ENCODE measurements around the gene HOXA1.

The HOXA1 gene

DNA sequence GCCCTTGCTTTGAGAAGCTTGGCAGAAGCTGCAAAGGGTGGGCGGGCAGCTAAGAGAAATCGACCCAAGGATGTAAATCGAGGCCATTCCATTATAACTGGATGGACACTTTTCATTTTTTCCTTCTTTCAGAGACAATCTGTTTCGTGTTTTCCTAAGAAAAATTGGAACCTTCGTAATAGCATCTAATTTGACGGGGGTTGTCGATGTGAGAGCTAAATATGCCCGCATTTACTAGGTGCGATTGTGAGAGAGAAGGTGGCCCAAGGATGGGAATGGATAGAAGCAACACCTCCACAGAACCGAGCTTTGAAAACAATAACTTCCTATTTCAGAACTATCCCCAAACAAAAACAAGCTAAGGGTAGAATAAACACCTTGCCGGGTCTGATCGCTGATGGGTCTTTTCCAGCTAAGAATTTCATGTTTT is 35.6 kb upstream of the HOXA1 start:
- no peak for DNase-seq

DNA sequence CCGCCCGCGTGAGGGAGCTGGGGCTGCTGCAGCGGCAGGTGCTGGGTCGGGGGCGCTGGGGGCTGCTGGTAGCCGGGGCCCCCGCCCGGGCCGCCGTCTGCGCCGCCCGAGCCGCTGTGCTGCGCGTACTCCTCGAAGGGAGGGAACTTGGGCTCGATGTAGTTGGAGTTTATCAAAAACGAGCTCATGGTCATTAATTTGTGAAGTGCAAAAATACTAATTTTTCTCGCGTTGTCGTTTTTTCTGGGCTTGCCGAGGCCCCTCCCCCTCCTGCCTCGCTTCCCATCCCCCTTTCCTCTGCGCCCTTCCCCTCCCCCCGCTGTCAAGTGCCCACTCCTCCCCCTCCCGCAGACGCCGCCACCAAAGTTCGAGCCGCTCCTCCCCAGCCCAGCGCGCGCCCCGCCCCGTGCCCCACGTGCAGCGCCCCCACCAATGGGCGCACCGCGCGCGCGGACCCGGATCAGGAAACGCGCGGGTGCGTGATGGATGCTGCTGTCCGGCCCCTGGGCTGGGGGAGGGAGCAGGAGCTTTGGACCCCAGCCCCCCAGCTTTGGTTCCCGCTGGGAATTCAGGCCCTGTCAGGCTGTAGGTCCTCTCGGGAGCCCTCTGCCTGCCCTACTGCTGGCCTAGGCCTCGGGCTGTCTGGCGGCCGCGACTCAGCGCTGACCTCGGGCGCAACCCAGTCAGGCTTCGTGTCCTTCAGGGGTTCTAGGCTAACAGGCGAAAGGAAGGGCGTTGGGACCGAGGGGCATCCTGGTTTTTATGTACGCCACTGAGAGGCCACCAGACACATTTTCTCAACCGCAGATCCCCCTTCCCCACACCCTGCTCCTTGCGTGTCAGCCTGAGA is 35.0 kb upstream of the HOXA1 start, which contains the start of gene HOXA4:
Gene HOXA4 (minus strand): TSS at position 218 of the 850 bp plus-strand sequence. CDS start 24 bp downstream, at position 194.
- peak; percentile 67 to 86 for DNase-seq

DNA sequence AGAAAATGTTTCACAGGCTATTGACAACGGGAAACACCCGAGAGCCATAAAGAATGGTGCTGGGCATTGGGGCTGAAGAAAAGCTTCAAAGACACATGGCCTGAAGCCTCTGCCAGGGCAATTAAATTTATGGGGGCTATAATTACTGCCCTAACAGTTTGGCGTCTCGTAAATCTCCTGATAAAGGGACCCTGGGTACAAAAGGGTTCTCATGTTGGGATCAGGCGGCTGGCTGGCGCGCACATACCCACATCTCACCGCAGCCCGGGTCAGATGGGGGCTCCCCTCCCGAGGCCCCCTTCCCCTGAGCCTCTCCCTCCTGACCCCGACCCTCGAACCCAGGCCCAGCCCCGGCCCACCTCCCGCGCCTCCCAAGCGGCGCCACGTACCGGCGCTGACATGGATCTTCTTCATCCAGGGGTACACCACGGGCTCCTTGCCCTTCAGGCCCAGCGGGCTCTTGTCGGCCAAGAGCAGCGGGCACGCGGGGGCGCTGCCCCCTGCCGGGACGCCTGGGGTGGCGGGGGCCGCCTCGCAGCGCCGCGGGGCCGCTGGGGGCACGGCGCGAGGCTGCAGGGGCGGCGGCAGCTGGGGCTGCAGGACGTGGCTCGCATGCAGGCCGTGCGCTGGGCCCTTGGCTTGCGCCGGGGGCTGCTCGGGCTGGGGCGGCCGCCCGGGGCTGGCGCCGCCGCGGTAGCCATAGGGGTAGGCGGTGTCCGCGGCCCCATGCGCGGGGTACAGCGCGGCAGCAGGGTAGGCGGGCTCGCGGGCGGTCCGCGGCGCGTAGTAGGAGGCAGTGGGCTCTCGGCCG is 34.1 kb upstream of the HOXA1 start:
- DNase-seq: no peak

DNA sequence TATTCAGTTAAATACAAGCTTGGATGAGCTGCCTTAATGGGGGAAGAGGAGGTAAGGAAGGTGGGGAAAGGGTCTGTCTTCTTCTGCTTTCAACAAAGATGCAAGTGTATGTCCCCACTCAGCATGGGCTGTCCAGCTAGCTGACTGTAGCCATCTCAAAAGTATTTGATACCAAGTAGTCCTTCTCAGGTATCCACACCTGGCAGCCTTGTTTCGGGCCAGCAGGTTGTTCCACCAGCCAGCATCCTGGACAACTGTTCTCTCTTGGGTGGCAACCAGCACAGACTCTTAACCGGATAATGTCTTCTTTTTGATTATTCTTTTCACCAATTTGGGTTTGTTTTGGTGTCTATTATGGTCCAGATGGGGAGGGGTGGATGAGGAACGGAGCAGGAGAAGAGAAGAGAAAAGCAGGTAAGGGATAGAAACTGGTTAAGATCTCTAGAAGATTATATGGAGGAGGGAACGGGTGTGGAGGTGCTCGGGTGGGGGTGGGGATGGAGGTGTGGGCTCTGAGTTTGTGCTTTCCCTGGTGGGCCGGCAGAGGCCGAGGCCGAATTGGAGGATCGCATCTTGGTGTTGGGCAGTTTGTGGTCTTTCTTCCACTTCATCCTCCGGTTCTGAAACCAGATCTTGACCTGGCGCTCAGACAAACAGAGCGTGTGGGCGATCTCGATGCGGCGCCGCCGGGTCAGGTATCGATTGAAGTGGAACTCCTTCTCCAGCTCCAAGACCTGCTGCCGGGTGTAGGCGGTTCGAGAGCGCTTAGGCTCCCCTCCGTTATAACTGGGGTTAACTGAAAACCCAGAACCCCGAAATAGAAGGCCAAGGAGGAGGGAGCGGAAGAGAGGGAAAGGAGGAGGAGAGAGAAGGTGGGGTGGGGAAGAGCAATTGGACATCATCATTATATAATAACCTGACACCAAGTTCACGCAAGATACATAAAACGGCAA is 33.3 kb upstream of the HOXA1 start:
- DNase-seq: no peak

DNA sequence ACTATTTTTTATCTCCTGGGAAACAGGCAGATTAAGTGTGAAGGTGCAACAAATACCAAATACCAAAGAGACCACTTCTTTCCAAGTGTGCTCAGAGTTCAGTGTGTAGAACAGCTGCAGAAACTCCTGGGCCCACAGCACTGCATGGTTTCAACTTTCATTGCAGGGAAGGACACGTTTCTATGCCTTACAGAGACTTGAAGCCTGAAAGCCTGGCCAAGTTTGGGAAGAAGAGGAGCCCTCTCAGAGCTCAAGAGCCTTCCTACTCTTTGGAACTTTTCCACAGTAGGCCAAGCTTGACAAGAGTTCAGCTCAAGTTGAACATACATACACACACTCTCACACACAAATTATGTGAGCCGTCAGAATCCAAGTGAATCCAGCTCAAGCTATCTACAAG is 32.2 kb upstream of the HOXA1 start:
- no peak for DNase-seq

DNA sequence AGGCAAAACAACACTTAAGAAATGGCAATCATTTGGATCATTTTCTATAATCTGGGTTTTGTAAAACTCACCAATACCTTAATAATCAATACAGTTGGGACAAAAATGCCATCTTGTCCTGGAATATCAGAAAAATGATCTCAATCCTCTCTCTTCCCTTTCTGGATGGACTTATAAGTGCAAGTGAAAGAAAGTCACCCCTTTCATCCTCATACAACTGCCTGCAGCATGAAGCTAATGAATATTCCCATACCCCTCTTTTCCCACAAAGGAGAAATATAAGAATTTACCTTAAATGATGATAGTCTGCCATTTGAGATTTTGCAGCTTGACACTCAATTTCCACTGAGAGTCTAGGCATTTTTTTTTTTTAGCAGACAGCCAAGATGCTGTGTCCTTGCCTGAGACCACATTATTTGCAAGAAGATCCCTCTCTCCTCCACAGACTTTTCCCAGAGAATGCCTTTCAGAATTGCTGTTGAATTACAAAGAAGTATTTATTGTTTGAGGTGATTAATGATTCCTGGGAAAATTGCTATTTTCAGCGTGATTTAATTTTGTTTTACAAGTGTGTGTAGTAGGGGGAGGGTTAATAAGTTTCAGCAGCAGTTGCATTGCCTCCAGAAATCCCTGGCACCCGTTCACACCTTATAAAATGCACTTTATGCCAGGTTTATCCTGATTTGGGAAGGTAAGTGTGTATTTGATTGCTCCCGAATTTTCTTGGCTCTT is 31.0 kb upstream of the HOXA1 start:
- DNase-seq: no peak

DNA sequence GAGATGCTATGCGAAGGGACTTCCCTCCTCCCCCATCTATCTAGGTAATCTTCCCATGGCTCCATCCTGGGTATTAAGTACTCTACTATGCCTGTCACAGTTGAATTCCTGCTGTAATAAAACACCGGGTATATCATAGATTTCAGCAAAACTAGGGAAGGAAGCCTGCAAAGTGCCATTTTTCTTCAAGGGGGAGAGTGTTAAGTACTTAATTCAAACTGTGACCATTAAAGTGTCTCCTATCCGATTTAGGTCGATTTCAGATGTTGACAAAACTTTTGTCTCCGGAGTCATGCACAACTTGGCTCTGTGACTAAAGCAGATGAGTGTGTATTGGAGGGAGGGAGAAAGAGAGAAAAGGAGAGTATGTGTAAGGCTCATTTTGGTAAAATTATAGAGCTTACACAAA is 30.2 kb upstream of the HOXA1 start:
- DNase-seq: no peak

DNA sequence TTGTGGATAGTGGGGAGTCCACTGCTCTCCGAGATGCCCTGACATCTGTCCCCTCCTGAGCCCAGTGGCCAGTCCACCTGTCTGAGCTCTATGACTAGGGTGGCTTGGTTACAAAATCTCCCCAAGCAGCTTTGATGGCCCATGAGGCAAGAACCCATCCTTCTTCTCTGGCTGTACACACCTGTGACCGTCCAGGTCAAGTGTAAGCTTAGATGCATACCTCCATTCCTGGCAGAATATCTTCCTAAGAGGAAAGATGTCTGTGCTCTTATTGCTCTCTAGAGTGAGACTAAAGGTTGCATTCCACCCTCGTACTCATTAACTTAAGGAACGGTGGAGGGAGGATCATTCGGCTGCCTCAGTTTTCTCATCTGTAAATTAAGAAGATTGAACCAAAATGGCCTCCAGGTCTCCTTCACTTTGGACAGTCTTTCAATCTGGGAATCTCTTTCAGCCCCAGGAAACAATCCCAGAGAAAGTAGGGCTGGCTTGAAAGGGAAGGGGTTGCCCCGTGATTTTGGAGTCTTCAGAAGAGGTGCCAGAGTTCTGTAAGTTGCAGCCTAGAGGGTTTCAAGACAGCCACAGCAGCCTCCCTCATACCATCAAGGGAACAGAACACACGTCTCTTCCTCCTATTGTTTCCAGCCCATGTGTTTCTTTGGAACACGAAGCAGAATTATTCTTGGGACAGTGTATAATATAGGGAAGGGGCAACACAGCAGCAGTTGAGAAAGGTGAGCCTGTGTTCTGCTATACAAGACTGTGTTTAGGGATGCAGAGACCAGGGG is 29.3 kb upstream of the HOXA1 start:
- DNase-seq: no peak

DNA sequence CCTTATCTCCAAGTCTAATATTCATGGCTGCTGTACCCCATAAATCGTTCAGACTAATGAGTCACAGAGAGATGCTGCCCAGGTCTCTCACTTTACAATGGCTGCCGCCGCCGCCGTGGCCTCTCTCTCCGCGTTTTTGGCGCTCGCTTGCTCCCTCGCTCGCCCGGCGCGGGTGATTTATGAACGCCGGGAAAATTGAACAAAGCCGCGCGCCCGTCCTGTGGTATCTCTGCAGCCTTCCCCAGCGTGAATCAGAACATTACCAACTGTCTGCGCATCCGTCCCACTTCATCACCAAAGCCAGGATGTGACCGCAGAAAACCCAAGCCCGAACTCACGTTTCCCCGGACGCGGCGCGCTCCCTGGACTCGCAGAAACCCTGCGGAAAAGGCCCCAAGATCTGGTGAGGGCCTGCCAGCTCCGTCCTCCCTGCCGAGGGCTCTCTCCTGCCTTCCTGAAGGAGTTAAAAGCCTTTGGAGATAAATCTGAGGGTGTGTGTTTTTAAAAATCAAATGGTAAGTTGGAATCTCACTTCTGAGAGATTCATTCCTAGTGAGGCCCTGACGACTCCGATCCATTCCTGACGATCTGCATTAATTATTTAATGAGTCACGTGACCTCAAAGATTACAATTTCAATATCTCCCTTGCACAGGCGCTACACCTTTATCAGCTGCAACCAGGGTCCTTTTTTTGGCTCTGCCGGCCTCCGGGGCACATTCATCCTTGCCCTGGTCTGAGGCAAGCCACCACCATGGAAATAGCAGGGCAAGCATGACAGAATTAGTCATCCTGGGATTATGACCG is 28.5 kb upstream of the HOXA1 start:
- no peak for DNase-seq

DNA sequence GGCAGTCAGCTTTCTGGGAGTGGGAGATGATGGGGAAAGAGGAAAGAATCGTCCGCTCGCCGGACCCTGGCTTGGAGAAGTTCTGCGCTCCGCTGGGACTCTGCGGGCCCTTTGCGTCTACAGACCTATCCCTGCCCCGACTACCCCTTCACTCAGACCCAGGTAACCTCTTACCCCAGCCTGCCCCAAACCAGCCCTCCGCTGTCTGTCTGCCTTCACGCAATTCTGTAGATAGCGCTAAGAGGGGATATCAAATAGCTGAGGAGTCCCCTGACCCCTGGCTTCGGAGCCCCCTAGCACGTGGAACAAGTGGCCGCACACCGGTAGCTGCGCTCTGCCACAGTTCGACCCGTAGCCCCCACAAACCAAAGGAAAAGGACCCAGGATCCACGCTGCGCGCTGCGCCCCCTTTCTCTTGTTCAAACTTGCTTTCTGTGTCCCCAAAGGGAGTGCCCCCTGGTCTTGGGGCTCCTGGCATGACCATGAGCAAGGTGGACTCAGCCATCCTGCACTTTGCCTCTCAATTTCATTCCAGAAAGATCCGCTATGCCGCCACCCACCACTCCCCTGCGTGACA is 27.8 kb upstream of the HOXA1 start:
- DNase-seq: no peak

DNA sequence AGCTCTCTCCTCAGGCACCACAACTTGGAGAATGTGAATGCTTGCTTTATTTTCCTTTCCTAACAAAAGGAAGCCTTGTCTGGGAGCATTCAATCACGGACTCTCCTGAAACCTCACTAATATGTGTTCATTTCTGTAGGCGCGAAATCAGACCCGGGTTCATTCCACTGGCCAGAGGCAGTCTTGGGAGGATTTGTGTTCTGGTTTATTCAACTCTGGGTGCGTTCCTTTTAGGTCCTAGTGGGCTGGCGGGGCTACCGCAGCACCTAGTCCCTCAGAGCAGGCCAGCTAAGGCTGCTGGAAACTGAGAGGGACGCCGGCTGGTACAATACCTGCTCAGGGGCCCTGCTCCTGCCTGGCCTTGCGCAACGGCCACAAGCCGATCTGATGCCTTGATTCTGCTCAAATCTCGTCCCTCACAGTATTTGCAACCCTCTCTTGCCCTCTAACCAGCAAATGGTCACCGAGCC is 27.2 kb upstream of the HOXA1 start:
- no peak for DNase-seq

DNA sequence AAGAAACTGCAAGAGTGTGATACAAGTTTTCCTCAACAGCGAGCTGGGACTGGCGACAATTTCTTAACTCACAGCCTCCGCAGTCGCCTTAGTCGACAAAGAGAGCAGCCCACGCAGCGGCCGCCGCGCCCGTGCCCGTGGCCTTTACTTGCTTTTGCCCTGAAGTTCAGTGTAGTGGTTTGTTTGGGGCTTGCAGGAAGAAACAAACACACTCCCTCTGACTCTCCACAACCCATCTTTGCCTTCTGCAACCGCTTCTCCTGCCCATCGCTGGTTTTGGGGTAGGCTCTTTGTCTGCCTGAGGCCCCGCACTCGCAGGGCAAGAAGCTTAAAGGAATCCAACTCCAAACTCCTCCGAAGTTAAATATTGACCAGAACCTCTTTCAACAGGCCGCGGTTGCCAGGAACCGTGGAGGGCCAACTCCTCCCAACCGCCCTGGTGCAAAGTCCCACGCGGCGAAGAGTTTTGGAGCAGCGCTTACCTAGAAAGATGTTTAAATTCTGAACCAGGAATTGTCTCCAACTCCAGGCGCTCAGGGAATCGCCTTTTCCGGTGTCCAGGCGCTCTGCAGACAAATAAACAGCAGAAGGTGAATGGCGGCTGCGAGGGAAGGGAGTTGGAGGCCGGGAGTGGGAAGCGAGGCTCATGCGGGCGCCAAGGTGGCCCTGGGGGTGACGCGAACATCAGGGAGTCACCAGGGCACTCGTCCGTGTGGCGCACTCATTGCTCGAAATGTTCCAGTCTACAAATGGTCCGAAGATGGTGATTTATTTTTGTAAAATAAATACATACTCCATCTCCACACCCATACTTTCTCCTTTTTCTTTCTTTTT is 26.5 kb upstream of the HOXA1 start:
- no peak for DNase-seq

DNA sequence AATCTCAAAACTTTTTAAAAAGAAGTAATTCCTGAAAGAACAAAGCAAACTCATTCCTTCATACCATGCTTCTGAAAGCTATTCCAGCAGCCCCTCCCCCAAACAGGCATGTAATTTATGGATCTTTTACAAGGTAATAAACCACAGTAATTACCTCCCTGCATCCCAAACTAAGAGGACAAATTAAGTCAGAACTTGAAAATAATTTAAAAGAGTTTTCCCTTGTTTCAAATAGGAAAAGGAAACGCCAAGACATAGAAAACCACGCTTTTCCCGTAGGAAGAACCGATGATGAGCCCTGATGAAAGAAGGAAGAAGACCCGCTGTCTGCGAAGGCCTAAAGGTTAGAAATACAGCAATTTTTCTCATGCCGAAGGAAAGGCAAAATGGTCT is 25.9 kb upstream of the HOXA1 start:
- no peak for DNase-seq

DNA sequence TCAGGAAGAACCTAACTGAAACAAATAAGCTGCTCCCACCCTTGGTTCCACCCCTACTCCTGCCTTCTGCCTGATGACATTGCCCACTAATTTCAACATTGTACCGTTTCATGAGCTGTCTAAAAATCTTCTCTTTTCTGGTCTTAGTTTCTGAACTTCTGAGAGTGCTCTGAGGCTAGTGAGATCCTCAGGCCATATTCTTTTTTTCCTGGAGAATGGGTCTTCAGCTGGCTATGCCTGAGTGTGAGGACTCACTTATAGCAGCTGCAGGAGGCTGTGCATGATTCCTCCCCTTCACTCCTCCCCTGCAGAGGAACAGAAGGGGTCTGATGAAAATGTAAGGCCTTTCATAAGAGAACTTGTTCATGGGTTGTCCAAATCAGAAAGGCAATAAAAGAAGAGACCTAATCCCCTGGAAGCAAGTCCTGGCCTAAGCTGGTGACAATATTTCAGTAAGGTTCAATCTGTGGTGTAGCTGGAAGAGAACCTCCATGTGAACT is 23.7 kb upstream of the HOXA1 start:
- DNase-seq: no peak

DNA sequence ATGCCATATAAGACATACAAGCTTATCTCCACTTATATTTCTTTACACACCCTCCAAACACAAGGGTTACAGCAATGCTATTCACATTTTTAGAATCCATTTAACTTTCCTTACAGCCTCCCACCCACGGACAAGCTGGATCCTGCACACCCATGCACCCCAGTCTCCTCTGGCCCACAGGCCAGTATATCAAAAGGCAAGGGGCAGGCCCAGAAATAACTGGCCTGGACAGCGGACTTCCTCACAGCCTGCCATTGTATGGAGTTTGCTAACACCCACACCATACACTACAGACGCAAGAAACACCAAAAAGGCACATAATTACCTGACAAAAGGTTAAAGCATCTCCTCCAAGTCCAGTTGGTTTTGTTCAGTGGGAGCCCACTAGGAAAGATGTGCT is 22.8 kb upstream of the HOXA1 start:
- no peak for DNase-seq

DNA sequence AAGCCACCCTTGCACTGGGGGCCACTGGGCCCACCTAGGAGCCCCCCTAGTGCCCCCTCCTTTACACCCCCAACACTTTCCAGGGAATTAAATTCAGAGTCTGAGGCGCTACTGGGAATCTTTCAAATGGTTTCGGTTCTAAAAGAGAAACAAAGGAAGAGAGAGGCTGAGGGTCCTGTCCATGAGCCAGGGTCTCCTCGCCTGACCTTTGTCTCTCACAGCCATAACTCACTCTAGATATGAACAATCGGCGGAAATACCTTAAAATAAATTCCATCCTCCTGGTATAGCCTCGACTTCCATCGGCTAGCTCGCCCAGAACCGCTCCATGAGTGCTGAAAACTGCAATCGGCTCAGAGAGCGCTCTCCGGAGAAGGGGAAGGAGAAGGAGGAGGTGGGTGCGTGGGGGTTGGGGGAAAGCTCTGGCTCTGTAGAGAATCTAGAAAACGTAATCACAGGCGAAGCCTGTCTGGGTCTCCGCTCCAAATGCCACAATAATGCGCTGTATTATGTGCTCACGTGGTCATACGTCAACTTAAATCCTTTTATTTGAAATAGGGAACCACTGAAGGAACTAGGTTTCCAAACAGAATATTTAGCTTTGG is 22.2 kb upstream of the HOXA1 start:
- DNase-seq: no peak

DNA sequence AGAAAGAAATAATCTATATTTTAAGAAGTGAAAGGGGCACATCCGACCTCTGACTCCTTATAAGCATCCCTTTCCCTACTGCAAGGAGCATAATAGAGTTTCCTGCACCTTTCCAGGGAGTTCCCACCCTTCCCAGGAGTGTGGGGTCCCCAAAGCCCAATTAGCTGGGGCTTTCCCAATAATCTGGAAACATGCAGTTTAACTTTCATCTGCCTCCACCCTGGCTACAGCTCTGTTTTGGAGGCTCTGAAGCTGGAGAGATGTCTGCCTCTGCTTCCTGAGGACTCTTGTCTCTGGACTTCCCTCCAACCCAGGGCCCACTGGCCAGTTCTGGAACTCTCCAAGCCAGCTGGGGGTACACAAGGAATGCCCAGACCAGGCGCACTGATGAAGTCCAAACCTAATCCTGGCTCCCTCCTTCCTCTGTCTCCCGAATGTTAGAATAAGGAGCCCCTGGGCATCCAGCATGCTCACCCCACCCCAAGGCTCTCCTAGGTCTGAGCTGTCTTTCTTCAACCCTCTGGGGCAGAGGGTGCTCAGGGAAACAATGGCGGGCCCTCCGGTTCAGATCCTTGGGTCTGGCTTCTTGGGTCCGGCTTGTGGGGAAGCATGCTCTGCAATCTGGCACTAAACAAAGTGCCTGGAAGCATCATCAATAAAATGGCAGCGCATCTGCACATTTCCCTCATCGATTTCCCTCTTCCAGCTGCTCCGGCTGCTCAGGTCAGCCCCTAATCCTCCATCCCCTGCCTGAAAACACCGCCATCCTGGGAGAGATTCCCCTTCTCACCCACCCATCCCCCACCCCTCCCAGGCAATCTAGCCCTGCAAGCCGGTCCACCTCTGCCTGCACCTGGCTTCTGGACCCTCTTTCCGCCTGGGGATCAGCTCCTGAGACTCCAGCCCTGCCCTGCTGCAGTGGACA is 21.4 kb upstream of the HOXA1 start:
- no peak for DNase-seq

All from inflammatory macrophage treated with lipopolysaccharide for 1 hour (primary cell).